AG10803 (cell line): ENCODE measurements around the gene SDHAF3.
"Not testable (repeated sequence)": the region's sequence is repeated elsewhere in the genome, so short reads cannot be mapped to it uniquely, and the experiment has no call there.

Experiments used
- DNase-seq: peaks from one replicate; pipeline ENCODE4 v3.0.0; 2010; ENCODE audit warnings: low read depth
- H3K4me3 ChIP-seq: 2 replicates; pipeline ENCODE4 v1.5.1; 2011; ENCODE audit warnings: mild to moderate bottlenecking, low read length, control low read depth
- CTCF ChIP-seq: conservative IDR thresholded peaks from 2 replicates; pipeline ENCODE4 v1.5.1; 2011; ENCODE audit warnings: mild to moderate bottlenecking, low read length, control low read depth, inconsistent platforms

Gene SDHAF3

GRCh38 chr7:97155897-97156418, 38.5 kb downstream of the SDHAF3 start:
- H3K4me3 ChIP-seq = no peak overlapping the region
- TF ChIP-seq CTCF = no peak
- no peak for DNase-seq

GRCh38 chr7:97159984-97160383, 42.5 kb downstream of the SDHAF3 start:
- not testable (repeated sequence) for DNase-seq, H3K4me3 ChIP-seq

DNA sequence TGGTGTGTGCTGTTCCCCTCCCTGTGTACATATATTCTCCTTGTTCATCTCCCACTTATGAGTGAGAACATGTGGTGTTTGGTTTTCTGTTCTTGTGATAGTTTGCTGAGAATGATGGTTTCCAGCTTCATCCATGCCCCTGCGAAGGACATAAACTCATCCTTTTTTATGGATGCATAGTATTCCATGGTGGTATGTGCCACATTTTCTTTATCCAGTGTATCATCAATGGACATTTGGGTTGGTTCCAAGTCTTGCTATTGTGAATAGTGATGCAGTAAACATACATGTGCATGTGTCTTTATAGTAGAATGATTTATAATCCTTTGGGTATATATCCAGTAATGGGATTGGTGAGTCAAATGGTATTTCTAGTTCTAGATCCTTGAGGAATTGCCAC, 44.1 kb downstream of the SDHAF3 start:
- DNase-seq, H3K4me3 ChIP-seq: not testable (repeated sequence)

- no peak overlapping the region for H3K4me3 ChIP-seq
- no peak for DNase-seq
- TF ChIP-seq CTCF = no peak
Observed at GRCh38 chr7:97166308-97166707, 48.8 kb downstream of the SDHAF3 start.

- DNase-seq = no peak
- no peak for TF ChIP-seq CTCF
- H3K4me3 ChIP-seq = no peak overlapping the region
Observed at GRCh38 chr7:97167176-97167575, 49.7 kb downstream of the SDHAF3 start.

DNA sequence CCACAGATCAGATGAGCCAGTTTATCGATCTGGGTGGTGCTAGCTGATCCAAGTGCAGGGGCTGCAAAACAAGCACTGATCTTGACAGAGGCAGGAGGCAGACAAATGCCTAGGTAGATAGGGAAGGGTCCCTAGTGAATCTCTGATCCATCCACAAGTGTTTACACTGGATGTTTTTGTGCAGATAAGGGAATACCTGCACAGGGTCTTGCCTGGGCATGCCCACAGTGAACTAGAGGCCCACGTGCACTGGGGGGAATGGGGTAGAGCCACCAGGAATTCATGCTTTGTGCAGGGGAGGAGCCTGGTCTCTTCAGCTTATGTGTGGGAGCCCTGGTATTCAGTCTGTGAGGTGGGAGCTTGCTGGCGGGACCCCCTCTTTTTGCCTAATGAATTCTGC, 50.3 kb downstream of the SDHAF3 start:
- no peak for DNase-seq

DNA sequence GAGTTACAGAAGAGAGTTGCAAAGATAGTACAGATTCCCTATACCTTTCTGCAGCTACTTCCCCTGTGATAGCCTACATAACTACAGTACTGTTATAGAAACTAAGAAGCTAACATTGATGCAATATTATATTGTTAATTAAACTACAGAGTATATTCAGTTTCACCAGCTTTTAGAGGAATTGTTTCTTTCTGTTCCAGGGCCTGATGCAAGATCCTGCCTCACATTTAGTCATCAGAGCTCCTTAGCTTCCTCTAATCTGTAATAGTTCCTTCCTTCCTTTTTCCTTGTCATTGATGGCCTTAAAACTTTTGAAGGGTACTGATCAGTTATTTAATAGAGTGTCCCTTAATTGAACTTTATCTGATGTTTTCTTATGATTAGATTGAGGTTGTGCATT, 56.8 kb downstream of the SDHAF3 start:
- no peak overlapping the region for H3K4me3 ChIP-seq
- peak; percentile 7 for DNase-seq
- TF ChIP-seq CTCF = no peak

More for the DNA sequence above, 50.3 kb downstream of the SDHAF3 start:
- TF ChIP-seq CTCF = no peak
- H3K4me3 ChIP-seq = no peak overlapping the region

DNA sequence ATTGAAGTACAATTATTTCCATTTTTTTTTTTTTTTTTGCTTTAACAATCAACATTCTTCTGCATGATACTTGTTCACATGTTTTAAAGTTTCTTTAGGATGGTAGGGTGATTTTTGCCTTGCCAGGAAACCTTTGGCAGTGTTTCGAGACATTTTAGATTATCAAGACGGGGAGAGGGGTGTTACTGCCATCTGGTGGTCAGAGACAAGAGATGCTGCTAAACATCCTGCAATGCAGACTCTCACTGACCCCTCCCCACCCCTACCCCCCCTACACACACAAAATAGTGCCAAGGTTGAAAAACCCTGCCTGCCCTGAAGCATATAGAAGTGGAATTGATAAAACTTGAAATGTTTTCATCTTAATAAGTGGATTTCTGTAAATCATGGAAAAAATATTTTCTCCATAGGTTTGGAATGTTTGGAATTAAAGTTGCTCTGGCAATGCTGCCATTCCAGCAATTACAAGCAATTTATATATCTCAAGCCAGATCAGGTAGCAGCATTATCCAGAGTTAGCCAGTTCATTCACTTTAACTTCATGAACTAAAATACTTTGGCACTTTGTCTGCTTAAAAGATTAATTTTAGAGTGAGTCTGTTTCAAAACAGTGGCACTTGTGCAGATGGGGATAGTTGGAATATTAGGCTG, 62.1 kb downstream of the SDHAF3 start:
- peak; percentile 64 for DNase-seq
- no peak overlapping the region for H3K4me3 ChIP-seq
- peak; percentile 86 for TF ChIP-seq CTCF
